Endodermal cell (in vitro differentiated cells): ENCODE data around the gene EGFL8. TPM values are rescaled to one million over a fixed set of nuclear protein-coding genes. Genes with fewer than 3 reads are reported as not detected.

Source experiments
- DNase-seq: peaks from one replicate; pipeline ENCODE4 v3.0.0-alpha.2; 2017
- H3K27ac ChIP-seq: 2 replicates; pipeline ENCODE4 v1.5.1; 2013; ENCODE audit warnings: mild to moderate bottlenecking, low read depth, low read length, moderate library complexity
- H3K27me3 ChIP-seq: 2 replicates; pipeline ENCODE4 v1.6.1; 2013; ENCODE audit warnings: mild to moderate bottlenecking, low read length, moderate library complexity; ENCODE audit not compliant: insufficient read depth, control insufficient read depth, poor library complexity, severe bottlenecking
- H3K36me3 ChIP-seq: 2 replicates; pipeline ENCODE4 v1.7.0; 2013; ENCODE audit warnings: mild to moderate bottlenecking, low read length, moderate library complexity; ENCODE audit not compliant: control insufficient read depth, insufficient read depth
- H3K4me1 ChIP-seq: one replicate; pipeline ENCODE4 v1.7.0; 2013; ENCODE audit warnings: low read length; ENCODE audit not compliant: control insufficient read depth, insufficient read depth
- H3K4me3 ChIP-seq: 2 replicates; pipeline ENCODE4 v1.5.1; 2013; ENCODE audit warnings: mild to moderate bottlenecking, low read length, moderate library complexity
- H3K9ac ChIP-seq: 2 replicates; pipeline ENCODE4 v1.6.1; 2013; ENCODE audit warnings: mild to moderate bottlenecking, low read length, moderate library complexity; ENCODE audit not compliant: poor library complexity, severe bottlenecking; ENCODE audit errors: extremely low read depth
- H3K9me3 ChIP-seq: 2 replicates; pipeline ENCODE4 v1.6.1; 2013; ENCODE audit warnings: mild to moderate bottlenecking, low read length, moderate library complexity; ENCODE audit not compliant: control insufficient read depth
- H3K27ac Mint-ChIP-seq: 2 replicates; pipeline ENCODE4 v1.8.0; 2020; ENCODE audit warnings: mixed read lengths
- H3K27me3 Mint-ChIP-seq: 2 replicates; pipeline ENCODE4 v1.8.0; 2021; ENCODE audit warnings: mild to moderate bottlenecking, mixed read lengths; ENCODE audit not compliant: insufficient read depth
- H3K36me3 Mint-ChIP-seq: 2 replicates; pipeline ENCODE4 v1.8.0; 2020; ENCODE audit warnings: low read depth, mixed read lengths
- H3K4me1 Mint-ChIP-seq: 2 replicates; pipeline ENCODE4 v1.8.0; 2020; ENCODE audit warnings: mixed read lengths
- H3K4me3 Mint-ChIP-seq: 2 replicates; pipeline ENCODE4 v1.8.0; 2020; ENCODE audit warnings: mild to moderate bottlenecking, moderate library complexity, mixed read lengths
- H3K9me3 Mint-ChIP-seq: 2 replicates; pipeline ENCODE4 v1.8.0; 2020; ENCODE audit warnings: mild to moderate bottlenecking, mixed read lengths
- WGBS, 2 experiments: methylation state at CpG; one replicate each; pipeline versions ENCODE4 v1.1.5 to v1.1.7; 2013; ENCODE audit warnings: missing lambda C conversion rate in 2 of 2, mixed read lengths in 1 of 2; ENCODE audit not compliant: insufficient coverage in 1 of 2, insufficient read length in 1 of 2; 5-methylcytosine and 5-hydroxymethylcytosine counted together
- microRNA-seq: library from miRNA; unstranded; fragments of <30 nt; microRNA quantifications from one replicate; pipeline ENCODE4 v1.2.0, GENCODE V29; 2020; ENCODE audit warnings: borderline microRNAs expressed
- total RNA-seq, 2 donors: library from RNA; stranded (reverse); fragmentation: NEBNext Ultra II Directional in 1 of 2; extraction: Animal tissue kit (Norgen Biotek cat#: 25700) in 1 of 2; gene quantifications; 2 replicates in 1 of 2; 3 replicates in 1 of 2; pipeline ENCODE4 v1.2.1, GENCODE V29; 2021
- TF ChIP-seq, protein P1 (sequence below): fragments of 200-600 bp; sonication (generic); conservative IDR thresholded peaks from 2 replicates; pipeline ENCODE4 v1.5.0; 2021; ENCODE audit warnings: antibody characterized with exemption, mild to moderate bottlenecking

The EGFL8 gene
- total RNA-seq, 2 donors from 2014 or later: 27.9 to 39.6 TPM

DNA sequence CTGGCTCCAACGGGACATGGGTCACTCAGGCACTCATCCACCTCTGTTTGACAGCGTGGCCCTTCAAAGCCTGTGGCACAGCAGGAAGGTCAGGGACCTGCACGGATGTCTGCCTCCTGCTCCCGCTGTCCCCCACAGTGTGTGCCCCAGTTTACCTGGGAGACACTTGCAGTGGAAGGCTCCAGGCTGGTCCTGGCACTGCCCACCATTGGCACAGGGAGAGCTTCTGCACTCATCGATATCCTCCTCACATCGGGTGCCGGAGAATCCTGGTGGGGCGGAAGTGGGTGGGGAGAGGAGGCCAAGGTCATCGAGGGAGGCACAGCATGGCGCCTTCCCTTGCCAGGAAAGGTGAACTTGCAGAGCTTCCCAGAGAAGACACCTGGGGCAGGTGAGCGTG lies 52.6 kb downstream of the EGFL8 start:
- Mint-ChIP-seq H3K27ac (no peak overlapping the region), H3K27me3 (peaks cover 77% of the 10 kb centered on the region), H3K4me1 (no peaks in the 10 kb centered on the region), H3K4me3 (no peak overlapping the region), H3K36me3 (no peaks in the 10 kb centered on the region), H3K9me3 (no peaks in the 10 kb centered on the region)
- no peaks in the 10 kb centered on the region for H3K4me1 ChIP-seq
- H3K27me3 ChIP-seq: peaks cover 13% of the 10 kb centered on the region
- WGBS, 2 experiments: 90 to 91% methylated on average over 6 to 11 of the region's 11 CpGs
- H3K36me3 ChIP-seq: no peaks in the 10 kb centered on the region
- H3K9me3 ChIP-seq: no peaks in the 10 kb centered on the region
- TF ChIP-seq, protein P1, sequence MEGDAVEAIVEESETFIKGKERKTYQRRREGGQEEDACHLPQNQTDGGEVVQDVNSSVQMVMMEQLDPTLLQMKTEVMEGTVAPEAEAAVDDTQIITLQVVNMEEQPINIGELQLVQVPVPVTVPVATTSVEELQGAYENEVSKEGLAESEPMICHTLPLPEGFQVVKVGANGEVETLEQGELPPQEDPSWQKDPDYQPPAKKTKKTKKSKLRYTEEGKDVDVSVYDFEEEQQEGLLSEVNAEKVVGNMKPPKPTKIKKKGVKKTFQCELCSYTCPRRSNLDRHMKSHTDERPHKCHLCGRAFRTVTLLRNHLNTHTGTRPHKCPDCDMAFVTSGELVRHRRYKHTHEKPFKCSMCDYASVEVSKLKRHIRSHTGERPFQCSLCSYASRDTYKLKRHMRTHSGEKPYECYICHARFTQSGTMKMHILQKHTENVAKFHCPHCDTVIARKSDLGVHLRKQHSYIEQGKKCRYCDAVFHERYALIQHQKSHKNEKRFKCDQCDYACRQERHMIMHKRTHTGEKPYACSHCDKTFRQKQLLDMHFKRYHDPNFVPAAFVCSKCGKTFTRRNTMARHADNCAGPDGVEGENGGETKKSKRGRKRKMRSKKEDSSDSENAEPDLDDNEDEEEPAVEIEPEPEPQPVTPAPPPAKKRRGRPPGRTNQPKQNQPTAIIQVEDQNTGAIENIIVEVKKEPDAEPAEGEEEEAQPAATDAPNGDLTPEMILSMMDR: no peak
- DNase-seq: no peak
- H3K4me3 ChIP-seq: no peak overlapping the region
- H3K9ac ChIP-seq: no peak overlapping the region
- no peak overlapping the region for H3K27ac ChIP-seq

Small RNA genes lying within 50 kb of the gene (microRNA-seq; reads per million reads assigned to microRNA genes)
- 2.4 reads per million, percentile 14 among the genes with 10 or more reads in this experiment for gene MIR6721
- not detected for gene MIR6833

Other genes with a start within 250 kb of the EGFL8 start
- 1 to 10 TPM in 1 of 2 donors, under 1 TPM in 1; 0.29 to 1.0 TPM for gene C2, start 236.9 kb upstream of the EGFL8 start, total RNA-seq
- under 1 TPM; 0.51 to 0.66 TPM for gene CFB, start 218.5 kb upstream of the EGFL8 start, total RNA-seq
- 100 to 1,000 TPM in 1 of 2 donors, 10 to 100 TPM in 1; 90.3 to 132 TPM for gene NELFE, start 205.6 kb upstream of the EGFL8 start, total RNA-seq
- gene SKIC2, start 205.4 kb upstream of the EGFL8 start, total RNA-seq: 100 to 1,000 TPM in 1 of 2 donors, 10 to 100 TPM in 1; 95.8 to 103 TPM
- 10 to 100 TPM; 19.2 to 22.3 TPM for gene DXO, start 192.5 kb upstream of the EGFL8 start, total RNA-seq
- gene C4A, start 182.5 kb upstream of the EGFL8 start, total RNA-seq: 1 to 10 TPM; 4.5 to 6.2 TPM
- gene C4B, start 149.8 kb upstream of the EGFL8 start, total RNA-seq: 1 to 10 TPM; 3.7 to 5.5 TPM
- gene CYP21A2, start 126.2 kb upstream of the EGFL8 start, total RNA-seq: under 1 TPM in 1 of 2 donors, not detected in 1; 0.35 TPM
- gene TNXB, start 55.3 kb upstream of the EGFL8 start, total RNA-seq: 1 to 10 TPM; 4.0 to 9.3 TPM
- gene ATF6B, start 36.3 kb upstream of the EGFL8 start, total RNA-seq: 10 to 100 TPM; 54.5 to 60.3 TPM
- 1 to 10 TPM; 9.2 to 9.6 TPM for gene FKBPL, start 34.3 kb upstream of the EGFL8 start, total RNA-seq
- gene PRRT1, start 12.7 kb upstream of the EGFL8 start, total RNA-seq: 1 to 10 TPM; 2.0 to 3.0 TPM
- gene PPT2, start 10.5 kb upstream of the EGFL8 start, total RNA-seq: 10 to 100 TPM; 51.1 to 65.3 TPM
- 100 to 1,000 TPM; 124 to 147 TPM for gene AGPAT1, start 11.5 kb downstream of the EGFL8 start, total RNA-seq
- 10 to 100 TPM; 68.0 to 71.3 TPM for gene RNF5, start 13.8 kb downstream of the EGFL8 start, total RNA-seq
- gene AGER, start 19.7 kb downstream of the EGFL8 start, total RNA-seq: 10 to 100 TPM; 29.8 to 35.2 TPM
- 100 to 1,000 TPM; 246 to 263 TPM for gene PBX2, start 25.6 kb downstream of the EGFL8 start, total RNA-seq
- gene GPSM3, start 28.0 kb downstream of the EGFL8 start, total RNA-seq: 10 to 100 TPM; 12.9 to 25.0 TPM
- gene NOTCH4, start 59.5 kb downstream of the EGFL8 start, total RNA-seq: 1 to 10 TPM; 2.1 to 2.5 TPM
- not detected for gene TSBP1, start 207.3 kb downstream of the EGFL8 start, total RNA-seq
- gene BTNL2, start 242.6 kb downstream of the EGFL8 start, total RNA-seq: not detected